Midbrain (tissue), 1 donor: ENCODE results near the gene ARSD.

Experiments used
- DNase-seq: peaks from one replicate; lab custom pipeline; 2025; lab: John Stamatoyannopoulos, UW

ARSD gene

DNA sequence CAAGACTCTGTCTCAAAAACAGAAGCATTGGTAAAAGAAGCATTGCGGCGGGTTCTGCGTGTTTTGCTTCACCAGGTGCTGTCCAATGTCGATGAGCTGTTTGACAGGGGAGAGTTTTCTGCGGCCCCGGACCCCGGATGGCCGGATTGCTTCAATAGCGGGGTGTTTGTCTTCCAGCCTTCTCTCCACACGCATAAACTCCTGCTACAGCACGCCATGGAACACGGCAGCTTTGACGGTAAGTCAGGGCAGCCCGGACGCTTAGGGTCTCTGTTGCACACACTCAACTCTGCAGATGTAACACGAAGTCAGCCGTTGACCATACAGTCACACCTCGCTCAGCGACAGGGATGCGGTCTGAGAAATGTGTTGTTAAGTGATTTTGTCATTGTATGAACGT, 74.2 kb downstream of the ARSD start:
- DNase-seq = no peak
